Measurements from ENCODE around the gene SERPINE2. TPM values are rescaled to one million over a fixed set of nuclear protein-coding genes. Genes with fewer than 3 reads are reported as not detected.

SERPINE2 gene
- total RNA-seq, 1 donor from 2014 or later = 6.1 TPM

GRCh38 chr2:223989856-223990232 is 49.2 kb downstream of the SERPINE2 start:
- DNase-seq (ENCODE audit: missing footprints) (no peak), ATAC-seq (no peak)
- intact Hi-C loops (cut with DNase I) = no loop called here

- ATAC-seq (no peak), DNase-seq (ENCODE audit: missing footprints) (no peak)
- intact Hi-C loops (cut with DNase I) = no loop called here
Observed at GRCh38 chr2:223989206-223989855, 49.8 kb downstream of the SERPINE2 start.

- intact Hi-C loops (cut with DNase I) = no loop called here
- DNase-seq (ENCODE audit: missing footprints) (no peak), ATAC-seq (no peak)
Observed at GRCh38 chr2:223981241-223981640, 57.8 kb downstream of the SERPINE2 start.

- DNase-seq (ENCODE audit: missing footprints) = no peak
- intact Hi-C loops (cut with DNase I) = no loop called here
- ATAC-seq = no peak
Observed at GRCh38 chr2:223980803-223981202, 58.3 kb downstream of the SERPINE2 start.

GRCh38 chr2:223980397-223980735 is 58.7 kb downstream of the SERPINE2 start:
- intact Hi-C loops (cut with DNase I) = no loop called here
- ATAC-seq (no peak), DNase-seq (ENCODE audit: missing footprints) (no peak)

GRCh38 chr2:223979730-223980396 is 59.2 kb downstream of the SERPINE2 start:
- intact Hi-C loops (cut with DNase I) = no loop called here
- no peak for ATAC-seq

GRCh38 chr2:223978451-223978850 is 60.6 kb downstream of the SERPINE2 start:
- ATAC-seq (no peak), DNase-seq (ENCODE audit: missing footprints) (no peak)
- intact Hi-C loops (cut with DNase I) = no loop called here

More at GRCh38 chr2:223979730-223980396, 59.2 kb downstream of the SERPINE2 start:
- DNase-seq (ENCODE audit: missing footprints) = no peak

GRCh38 chr2:223976635-223977226 is 62.4 kb downstream of the SERPINE2 start:
- ATAC-seq (no peak), DNase-seq (ENCODE audit: missing footprints) (no peak)
- intact Hi-C loops (cut with DNase I) = no loop called here

GRCh38 chr2:223973606-223974005 is 65.5 kb downstream of the SERPINE2 start:
- intact Hi-C loops (cut with DNase I) = no loop called here
- no peak for DNase-seq (ENCODE audit: missing footprints)
- no peak for ATAC-seq

GRCh38 chr2:223972656-223973102 is 66.4 kb downstream of the SERPINE2 start:
- ATAC-seq (no peak), DNase-seq (ENCODE audit: missing footprints) (no peak)
- intact Hi-C loops (cut with DNase I) = no loop called here

GRCh38 chr2:223971731-223972130 is 67.4 kb downstream of the SERPINE2 start:
- DNase-seq (ENCODE audit: missing footprints) (no peak), ATAC-seq (no peak)
- intact Hi-C loops (cut with DNase I) = no loop called here

GRCh38 chr2:223970343-223971128 is 68.5 kb downstream of the SERPINE2 start:
- DNase-seq (ENCODE audit: missing footprints) (no peak), ATAC-seq (no peak)
- intact Hi-C loops (cut with DNase I) = loop anchor here (1.0 kb wide), 1 partner anchor 314 kb away; no protein-coding TSS in a partner anchor

GRCh38 chr2:223969856-223970255 is 69.2 kb downstream of the SERPINE2 start:
- ATAC-seq (no peak), DNase-seq (ENCODE audit: missing footprints) (no peak)
- intact Hi-C loops (cut with DNase I) = loop anchor here (1.0 to 5.0 kb wide), 2 partner anchors 314 to 682 kb away; no protein-coding TSS in a partner anchor

GRCh38 chr2:223969315-223969714 is 69.8 kb downstream of the SERPINE2 start:
- intact Hi-C loops (cut with DNase I) = loop anchor here (5.0 kb wide), 1 partner anchor 683 kb away; no protein-coding TSS in a partner anchor

GRCh38 chr2:223967981-223968380 is 71.1 kb downstream of the SERPINE2 start:
- ATAC-seq (no peak), DNase-seq (ENCODE audit: missing footprints) (no peak)
- intact Hi-C loops (cut with DNase I) = loop anchor here (5.0 kb wide), 1 partner anchor 684 kb away; no protein-coding TSS in a partner anchor

More at GRCh38 chr2:223969315-223969714, 69.8 kb downstream of the SERPINE2 start:
- ATAC-seq (no peak), DNase-seq (ENCODE audit: missing footprints) (no peak)

GRCh38 chr2:223959688-223960087 is 79.4 kb downstream of the SERPINE2 start:
- DNase-seq (ENCODE audit: missing footprints) = no peak
- no peak for ATAC-seq
- intact Hi-C loops (cut with DNase I) = loop anchor here (5.0 kb wide), 1 partner anchor 628 kb away; the partner anchor contains the start of gene CUL3

- peak; percentile 100 for ATAC-seq
Observed at GRCh38 chr2:223957092-223957851, 81.8 kb downstream of the SERPINE2 start, which contains the start of gene MRPL44. TSS of gene MRPL44 (plus strand) at chr2:223957463. CDS start at chr2:223957473, 10 bp downstream.

GRCh38 chr2:223956300-223956699 is 82.8 kb downstream of the SERPINE2 start:
- ATAC-seq (no peak), DNase-seq (ENCODE audit: missing footprints) (no peak)
- intact Hi-C loops (cut with DNase I) = loop anchor here (5.0 kb wide), 1 partner anchor 631 kb away; the partner anchor contains the start of gene CUL3

More at GRCh38 chr2:223957092-223957851, 81.8 kb downstream of the SERPINE2 start, which contains the start of gene MRPL44:
- peak; percentile 99 for DNase-seq (ENCODE audit: missing footprints)
- intact Hi-C loops (cut with DNase I) = loop anchor here (5.0 kb wide), 1 partner anchor 630 kb away; the partner anchor contains the start of gene CUL3

All from Right ventricle myocardium inferior (tissue), 1 donor.